Measurements from ENCODE around the gene SYT7. TPM values are rescaled to one million over a fixed set of nuclear protein-coding genes. Genes with fewer than 3 reads are reported as not detected.

SYT7 gene, protein sequence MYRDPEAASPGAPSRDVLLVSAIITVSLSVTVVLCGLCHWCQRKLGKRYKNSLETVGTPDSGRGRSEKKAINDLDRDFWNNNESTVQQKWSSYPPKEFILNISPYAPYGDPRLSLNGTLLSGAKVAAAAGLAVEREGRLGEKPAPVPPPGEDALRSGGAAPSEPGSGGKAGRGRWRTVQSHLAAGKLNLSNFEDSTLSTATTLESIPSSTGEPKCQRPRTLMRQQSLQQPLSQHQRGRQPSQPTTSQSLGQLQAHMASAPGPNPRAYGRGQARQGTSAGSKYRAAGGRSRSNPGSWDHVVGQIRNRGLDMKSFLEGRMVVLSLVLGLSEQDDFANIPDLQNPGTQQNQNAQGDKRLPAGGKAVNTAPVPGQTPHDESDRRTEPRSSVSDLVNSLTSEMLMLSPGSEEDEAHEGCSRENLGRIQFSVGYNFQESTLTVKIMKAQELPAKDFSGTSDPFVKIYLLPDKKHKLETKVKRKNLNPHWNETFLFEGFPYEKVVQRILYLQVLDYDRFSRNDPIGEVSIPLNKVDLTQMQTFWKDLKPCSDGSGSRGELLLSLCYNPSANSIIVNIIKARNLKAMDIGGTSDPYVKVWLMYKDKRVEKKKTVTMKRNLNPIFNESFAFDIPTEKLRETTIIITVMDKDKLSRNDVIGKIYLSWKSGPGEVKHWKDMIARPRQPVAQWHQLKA
- 2.0 and 5.1 TPM in 2 replicates for total RNA-seq (2012; rRNA removed)

DNA sequence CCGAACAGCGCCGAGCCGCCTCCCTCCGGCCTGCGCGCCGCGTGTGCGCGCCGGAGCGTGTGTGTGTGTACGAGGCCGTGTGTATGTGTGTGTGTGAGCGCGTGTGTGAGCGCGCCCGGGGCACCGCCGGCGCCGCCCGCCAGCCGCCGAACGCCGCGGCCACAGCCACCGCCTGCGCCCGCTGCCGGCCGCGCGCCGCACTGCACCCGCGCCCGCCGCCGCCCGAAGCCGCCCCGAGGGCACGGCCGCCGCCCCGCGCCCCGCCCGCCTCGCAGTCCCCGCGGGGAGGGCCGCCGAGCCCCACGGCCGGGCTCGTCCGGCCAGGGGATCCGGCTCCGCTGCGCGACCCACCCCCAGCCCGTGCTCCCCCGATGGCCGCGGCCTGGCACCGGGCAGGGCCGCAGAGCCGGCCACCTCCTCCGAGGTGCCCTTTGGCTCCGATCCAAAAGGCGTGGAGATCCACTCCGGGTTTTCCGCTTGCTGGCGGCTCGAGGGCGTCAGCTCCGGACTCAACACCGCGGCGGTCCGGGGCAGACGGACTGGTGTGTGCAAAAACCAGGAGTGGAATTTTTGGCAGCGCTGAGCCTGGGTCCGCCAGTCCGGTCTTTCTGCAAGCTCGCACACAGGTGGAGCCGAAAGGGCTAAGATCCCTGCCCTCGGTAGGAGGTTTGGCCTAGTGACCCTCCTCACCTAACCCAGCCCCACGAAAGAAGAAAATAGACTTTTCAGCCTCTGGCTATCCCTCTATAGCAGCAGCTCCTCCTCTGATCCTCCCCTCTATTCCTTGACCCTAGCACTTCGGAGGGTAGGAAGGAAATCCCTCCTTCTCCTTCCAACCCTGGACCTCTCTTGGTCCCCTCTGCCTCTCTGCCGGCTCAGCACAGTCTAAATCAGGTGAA, at the start of gene SYT7:
Gene SYT7 (minus strand): TSS at position 47 of the 899 bp plus-strand sequence. CDS start 256 bp downstream, outside the sequence.
- peak within 1 kb of the TSS; percentile 70 for H3K4me3 ChIP-seq (ENCODE audit: low read length)
- peak within 1 kb of the TSS; percentile 52 for H3K9ac ChIP-seq (ENCODE audit: low read depth, low read length)
- H3K36me3 ChIP-seq (ENCODE audit: insufficient read depth, low read length): no peaks in the 10 kb centered on the region
- H3K27me3 ChIP-seq (ENCODE audit: control insufficient read depth, insufficient read depth, low read length): peaks cover 37% of the 10 kb centered on the region
- H3K9me3 ChIP-seq (replicated peaks; ENCODE audit: low read length): no peaks in the 10 kb centered on the region
- peaks cover 7% of the 10 kb centered on the region for H3K4me1 ChIP-seq (ENCODE audit: control insufficient read depth, insufficient read depth, low read length)
- H3K4me2 ChIP-seq (ENCODE audit: low read length): peak within 1 kb of the TSS; percentile 85

DNA sequence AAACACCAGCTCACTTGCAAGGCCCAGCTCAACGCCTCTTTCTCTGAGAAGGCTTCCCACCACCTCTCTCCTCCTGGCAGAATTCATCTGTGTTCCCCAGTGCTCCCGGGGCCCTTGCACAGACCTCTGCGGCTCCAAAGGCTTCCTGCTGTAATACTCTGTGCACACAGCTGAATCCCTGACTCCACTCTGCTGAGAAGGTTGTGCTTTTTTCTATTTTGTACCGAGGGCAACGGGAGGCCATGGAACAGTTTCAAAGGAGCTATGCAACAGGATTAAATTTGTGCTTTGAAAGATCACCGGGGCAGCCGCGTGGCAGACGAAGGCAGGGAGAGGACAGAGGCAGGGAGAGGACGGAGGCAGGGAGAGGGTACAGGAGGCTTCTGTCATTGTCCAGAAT, 49.2 kb upstream of the SYT7 start:
- Histone ChIP-seq H3K9me3 (replicated peaks; ENCODE audit: low read length) (no peaks in the 10 kb centered on the region), H3K4me2 (ENCODE audit: low read length) (no peak overlapping the region), H3K36me3 (ENCODE audit: insufficient read depth, low read length) (no peaks in the 10 kb centered on the region), H3K27me3 (ENCODE audit: control insufficient read depth, insufficient read depth, low read length) (peaks cover 26% of the 10 kb centered on the region), H3K9ac (ENCODE audit: low read depth, low read length) (no peak overlapping the region), H3K4me3 (ENCODE audit: low read length) (no peak overlapping the region), H3K4me1 (ENCODE audit: control insufficient read depth, insufficient read depth, low read length) (no peaks in the 10 kb centered on the region)

DNA sequence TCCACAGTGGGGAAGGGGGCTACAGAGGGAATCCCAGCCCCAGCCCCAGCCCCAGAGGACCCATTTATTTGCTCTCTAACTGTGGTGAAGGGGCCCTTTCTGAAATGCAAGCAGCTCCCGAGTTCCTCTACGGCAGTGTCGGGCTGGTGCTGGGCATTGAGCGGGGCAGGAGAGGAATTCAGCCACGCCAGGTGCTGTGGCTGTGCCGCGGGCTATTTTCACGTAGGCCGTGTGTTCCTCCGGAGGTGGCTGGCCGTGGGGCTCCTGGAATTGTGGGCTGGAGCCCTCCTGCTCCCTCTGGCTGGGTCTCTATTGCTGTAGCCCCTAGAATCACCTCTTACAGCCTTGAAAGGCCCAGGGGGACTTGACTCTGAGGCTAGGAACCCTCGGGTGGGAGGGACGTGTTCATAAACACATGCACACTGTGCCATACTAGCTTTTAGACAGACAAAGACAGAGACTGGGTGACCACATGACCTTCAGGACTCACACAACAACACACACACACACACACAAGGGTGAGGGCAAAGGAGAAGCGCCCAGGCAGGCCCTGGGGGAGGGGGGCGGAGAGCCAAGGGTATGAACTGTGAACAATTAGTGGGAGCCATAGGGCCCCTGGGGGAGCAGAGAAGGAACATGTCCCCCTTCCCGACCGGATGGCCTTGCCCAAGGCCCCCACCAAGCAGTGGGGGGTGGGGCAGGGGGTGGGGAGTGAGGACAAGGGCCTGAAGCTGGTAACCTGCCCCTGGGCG, 48.4 kb upstream of the SYT7 start:
- no peak overlapping the region for H3K4me3 ChIP-seq (ENCODE audit: low read length)
- H3K36me3 ChIP-seq (ENCODE audit: insufficient read depth, low read length): no peaks in the 10 kb centered on the region
- H3K4me1 ChIP-seq (ENCODE audit: control insufficient read depth, insufficient read depth, low read length): no peaks in the 10 kb centered on the region
- H3K9ac ChIP-seq (ENCODE audit: low read depth, low read length): no peak overlapping the region
- H3K9me3 ChIP-seq (replicated peaks; ENCODE audit: low read length): no peaks in the 10 kb centered on the region
- H3K4me2 ChIP-seq (ENCODE audit: low read length): no peak overlapping the region
- H3K27me3 ChIP-seq (ENCODE audit: control insufficient read depth, insufficient read depth, low read length): peaks cover 26% of the 10 kb centered on the region

DNA sequence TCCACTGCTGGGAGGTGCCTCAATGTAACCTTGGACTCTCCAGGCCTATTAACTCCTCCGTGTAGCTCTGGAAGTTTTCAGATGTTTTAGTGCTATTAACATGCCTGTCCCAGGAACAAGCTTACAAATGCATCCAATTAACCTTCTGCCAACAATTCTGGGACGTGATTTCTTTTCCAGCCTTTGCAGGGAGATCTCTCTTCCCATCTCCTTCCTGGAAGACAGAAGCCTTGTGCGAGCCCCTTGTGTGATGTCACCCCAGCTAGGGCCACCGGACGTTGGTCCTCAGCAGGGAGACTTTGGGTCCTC, 47.7 kb upstream of the SYT7 start:
- H3K4me3 ChIP-seq (ENCODE audit: low read length): no peak overlapping the region
- H3K27me3 ChIP-seq (ENCODE audit: control insufficient read depth, insufficient read depth, low read length): peaks cover 24% of the 10 kb centered on the region
- H3K4me1 ChIP-seq (ENCODE audit: control insufficient read depth, insufficient read depth, low read length): no peaks in the 10 kb centered on the region
- H3K9ac ChIP-seq (ENCODE audit: low read depth, low read length): no peak overlapping the region
- H3K36me3 ChIP-seq (ENCODE audit: insufficient read depth, low read length): no peaks in the 10 kb centered on the region
- H3K4me2 ChIP-seq (ENCODE audit: low read length): no peak overlapping the region
- H3K9me3 ChIP-seq (replicated peaks; ENCODE audit: low read length): no peaks in the 10 kb centered on the region

DNA sequence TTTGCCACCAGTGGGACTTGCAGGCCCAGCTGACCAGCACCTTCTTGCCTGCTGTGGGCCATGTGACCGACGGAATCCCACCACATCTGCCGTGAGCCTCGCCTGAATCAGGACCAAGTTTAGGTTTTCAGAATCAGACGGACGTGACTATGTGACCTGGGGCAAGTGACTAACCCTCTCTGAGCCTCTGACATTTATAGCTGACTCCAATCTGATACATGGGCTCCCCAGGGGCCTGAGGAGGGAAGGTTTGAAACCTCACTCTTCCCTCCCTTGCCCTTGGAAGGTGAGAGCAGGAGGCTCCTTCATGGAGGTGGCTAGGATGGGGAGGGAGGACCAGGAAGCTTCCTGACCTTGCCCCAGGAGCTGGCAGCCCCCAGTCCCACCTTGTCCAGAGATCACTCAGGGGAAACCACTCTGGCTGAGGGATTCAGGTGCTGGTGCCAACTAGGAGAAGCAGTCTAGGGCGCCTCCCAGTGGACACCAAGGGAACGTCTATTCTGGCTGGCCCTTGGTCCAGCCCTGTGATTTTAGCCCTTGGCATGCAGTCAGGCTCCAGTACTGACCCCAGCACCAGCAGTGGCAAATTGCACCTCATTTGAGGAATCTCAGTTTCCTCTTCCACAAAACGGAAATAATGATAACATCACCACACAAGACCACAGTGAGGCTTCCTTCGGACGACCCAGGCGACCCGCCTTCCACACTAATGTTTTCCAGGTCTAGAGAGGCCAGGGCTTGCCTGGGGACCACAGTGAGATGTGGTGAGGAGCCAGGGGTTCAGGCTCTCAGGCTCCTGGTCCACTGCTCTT, 47.2 kb upstream of the SYT7 start:
- no peak overlapping the region for H3K4me2 ChIP-seq (ENCODE audit: low read length)
- peaks cover 21% of the 10 kb centered on the region for H3K27me3 ChIP-seq (ENCODE audit: control insufficient read depth, insufficient read depth, low read length)
- no peak overlapping the region for H3K9ac ChIP-seq (ENCODE audit: low read depth, low read length)

DNA sequence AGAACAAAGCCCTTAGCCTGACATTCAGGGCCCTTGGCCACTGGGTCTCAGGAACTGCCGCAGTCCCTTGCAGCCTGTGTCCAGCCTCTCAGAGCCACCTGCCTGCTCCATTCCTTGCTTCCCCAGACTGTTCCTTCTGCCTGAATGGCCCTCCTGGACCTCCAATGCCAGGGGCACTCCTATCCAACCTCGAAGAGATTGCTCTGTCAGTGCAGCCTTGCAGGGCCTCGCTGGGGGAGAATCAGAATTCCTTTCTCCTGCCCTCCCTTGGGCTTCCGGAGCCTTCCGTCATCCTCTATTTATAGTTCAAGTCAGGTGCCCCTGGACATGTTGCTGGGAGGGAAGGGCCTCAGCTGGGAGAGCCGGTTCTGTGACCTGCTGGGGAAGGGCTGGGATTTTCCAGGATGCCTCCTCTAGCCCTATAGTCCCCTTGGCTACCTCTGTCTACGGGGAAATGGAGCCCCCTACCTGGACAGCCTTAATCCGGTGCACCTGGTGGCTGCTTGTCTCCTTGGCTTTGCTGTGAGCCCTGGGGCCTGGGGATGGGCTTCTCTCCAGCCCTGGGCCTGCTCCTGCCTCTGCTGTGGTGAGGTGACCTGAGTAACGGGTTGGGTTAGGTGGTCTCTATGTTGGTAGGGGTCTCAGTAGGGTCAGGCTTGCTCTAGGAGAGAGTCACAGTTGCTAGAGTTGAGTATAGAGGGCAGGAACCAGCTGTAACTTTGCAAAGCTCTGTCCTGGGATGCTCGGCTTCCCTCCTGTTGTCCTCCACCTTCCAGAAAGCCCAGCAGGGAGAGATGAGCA, 45.9 kb upstream of the SYT7 start:
- H3K27me3 ChIP-seq (ENCODE audit: control insufficient read depth, insufficient read depth, low read length): peaks cover 8% of the 10 kb centered on the region
- no peak overlapping the region for H3K4me2 ChIP-seq (ENCODE audit: low read length)
- no peaks in the 10 kb centered on the region for H3K9me3 ChIP-seq (replicated peaks; ENCODE audit: low read length)
- no peak overlapping the region for H3K4me3 ChIP-seq (ENCODE audit: low read length)
- H3K9ac ChIP-seq (ENCODE audit: low read depth, low read length): no peak overlapping the region
- no peaks in the 10 kb centered on the region for H3K36me3 ChIP-seq (ENCODE audit: insufficient read depth, low read length)
- no peaks in the 10 kb centered on the region for H3K4me1 ChIP-seq (ENCODE audit: control insufficient read depth, insufficient read depth, low read length)

More for the DNA sequence above, 47.2 kb upstream of the SYT7 start:
- Histone ChIP-seq H3K9me3 (replicated peaks; ENCODE audit: low read length) (no peaks in the 10 kb centered on the region), H3K36me3 (ENCODE audit: insufficient read depth, low read length) (no peaks in the 10 kb centered on the region), H3K4me1 (ENCODE audit: control insufficient read depth, insufficient read depth, low read length) (no peaks in the 10 kb centered on the region), H3K4me3 (ENCODE audit: low read length) (no peak overlapping the region)

DNA sequence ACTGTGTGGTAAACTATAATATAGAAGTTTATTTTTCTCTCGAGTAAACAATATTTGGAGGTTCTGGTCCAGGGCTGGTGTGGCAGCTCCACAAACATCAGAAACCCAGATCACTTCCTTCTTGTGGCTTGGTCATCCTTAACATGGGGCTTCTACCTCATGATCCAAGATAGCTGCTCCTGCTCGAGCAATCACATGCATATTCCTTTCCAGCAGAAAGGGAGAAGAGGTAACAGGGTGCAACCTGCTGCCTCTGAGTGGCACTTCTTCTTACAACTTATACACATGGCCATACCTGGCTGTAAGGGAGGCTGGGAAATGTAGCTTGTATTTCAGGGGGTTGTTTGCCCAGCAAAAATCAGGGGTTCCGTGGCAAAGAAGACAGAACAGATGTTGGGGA, 44.6 kb upstream of the SYT7 start:
- Histone ChIP-seq H3K9ac (ENCODE audit: low read depth, low read length) (no peak overlapping the region), H3K9me3 (replicated peaks; ENCODE audit: low read length) (no peaks in the 10 kb centered on the region), H3K27me3 (ENCODE audit: control insufficient read depth, insufficient read depth, low read length) (peaks cover 8% of the 10 kb centered on the region), H3K4me1 (ENCODE audit: control insufficient read depth, insufficient read depth, low read length) (no peaks in the 10 kb centered on the region), H3K4me3 (ENCODE audit: low read length) (no peak overlapping the region), H3K4me2 (ENCODE audit: low read length) (no peak overlapping the region), H3K36me3 (ENCODE audit: insufficient read depth, low read length) (no peaks in the 10 kb centered on the region)

DNA sequence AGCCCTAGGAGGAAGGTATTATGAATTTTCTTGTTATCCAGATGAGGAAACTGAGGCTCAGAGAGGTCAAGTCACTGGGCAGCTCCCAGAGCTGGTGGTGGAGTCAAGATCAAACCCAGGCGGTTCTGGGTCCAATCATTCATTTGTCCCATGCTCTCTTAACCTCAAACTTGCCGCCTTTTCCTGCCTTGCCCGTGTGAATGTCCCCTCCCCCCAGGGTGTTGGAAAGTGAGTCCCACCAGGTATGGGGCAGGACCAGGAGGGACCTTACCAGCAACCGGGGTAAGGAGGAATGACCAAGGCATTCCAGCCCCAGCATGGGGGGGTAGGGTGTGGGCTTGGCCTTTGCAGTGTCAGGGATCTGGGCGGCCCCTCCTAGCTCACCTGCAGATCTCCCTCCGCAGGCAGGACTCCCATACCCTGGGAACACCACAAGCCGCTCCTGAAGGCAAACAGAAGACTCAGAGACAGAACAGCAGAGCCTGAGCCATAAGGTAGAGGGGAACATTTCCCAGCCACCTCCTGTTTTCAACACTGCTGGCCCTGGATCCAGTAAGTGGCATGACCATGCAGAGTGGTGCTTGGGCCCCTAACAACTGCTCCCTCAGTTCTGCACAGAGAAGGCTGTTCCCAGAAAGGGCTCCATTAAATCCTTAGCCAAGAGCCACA, 41.2 kb upstream of the SYT7 start:
- no peak overlapping the region for H3K4me2 ChIP-seq (ENCODE audit: low read length)
- H3K4me3 ChIP-seq (ENCODE audit: low read length): no peak overlapping the region
- H3K9me3 ChIP-seq (replicated peaks; ENCODE audit: low read length): no peaks in the 10 kb centered on the region
- peaks cover 15% of the 10 kb centered on the region for H3K4me1 ChIP-seq (ENCODE audit: control insufficient read depth, insufficient read depth, low read length)
- H3K9ac ChIP-seq (ENCODE audit: low read depth, low read length): no peak overlapping the region
- H3K36me3 ChIP-seq (ENCODE audit: insufficient read depth, low read length): no peaks in the 10 kb centered on the region
- H3K27me3 ChIP-seq (ENCODE audit: control insufficient read depth, insufficient read depth, low read length): no peaks in the 10 kb centered on the region

DNA sequence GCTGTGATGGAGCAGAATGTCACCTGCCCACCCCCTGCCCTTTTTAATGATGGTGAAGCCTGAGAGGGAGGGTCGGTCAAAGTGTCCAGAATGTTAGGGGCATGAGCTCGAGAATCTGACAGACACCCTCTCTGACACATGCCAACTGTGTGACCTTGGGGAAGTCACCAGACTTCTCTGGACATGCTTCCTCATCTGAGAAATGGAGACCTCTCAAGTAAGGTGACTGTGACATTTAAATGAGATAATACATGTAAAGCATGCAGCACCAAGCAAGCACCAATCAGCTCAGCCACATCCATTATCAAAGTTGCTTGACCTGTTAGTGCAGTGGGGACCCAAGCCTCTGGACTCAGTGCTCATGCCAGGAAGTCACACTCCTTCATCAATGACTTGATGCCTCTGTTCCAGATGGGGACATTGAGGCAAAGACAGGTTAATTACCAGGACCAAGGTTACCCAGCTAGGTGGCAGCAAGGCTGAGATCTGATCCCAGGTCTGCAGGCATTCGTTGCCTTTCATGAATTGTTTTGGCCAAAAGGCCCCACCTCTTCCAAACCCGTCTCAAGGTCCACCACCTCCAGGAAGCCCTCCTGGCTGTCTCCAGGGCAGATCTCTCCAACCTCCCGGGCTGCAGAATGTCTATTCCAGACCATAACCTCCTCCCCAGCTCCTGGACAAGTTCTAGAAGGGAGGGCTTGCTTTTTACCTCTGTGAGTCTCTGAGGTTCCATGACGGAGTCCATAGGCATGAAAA, 38.8 kb upstream of the SYT7 start:
- Histone ChIP-seq H3K4me3 (ENCODE audit: low read length) (no peak overlapping the region), H3K4me2 (ENCODE audit: low read length) (no peak overlapping the region), H3K36me3 (ENCODE audit: insufficient read depth, low read length) (no peaks in the 10 kb centered on the region), H3K27me3 (ENCODE audit: control insufficient read depth, insufficient read depth, low read length) (no peaks in the 10 kb centered on the region), H3K9me3 (replicated peaks; ENCODE audit: low read length) (no peaks in the 10 kb centered on the region), H3K9ac (ENCODE audit: low read depth, low read length) (no peak overlapping the region), H3K4me1 (ENCODE audit: control insufficient read depth, insufficient read depth, low read length) (peaks cover 31% of the 10 kb centered on the region)
